ENCODE data around the gene C1QTNF7. TPM values are rescaled to one million over a fixed set of nuclear protein-coding genes. Genes with fewer than 3 reads are reported as not detected.

The C1QTNF7 gene
- polyA plus RNA-seq, 3 donors: 0.22 to 5.8 (median 4.5) TPM

DNA sequence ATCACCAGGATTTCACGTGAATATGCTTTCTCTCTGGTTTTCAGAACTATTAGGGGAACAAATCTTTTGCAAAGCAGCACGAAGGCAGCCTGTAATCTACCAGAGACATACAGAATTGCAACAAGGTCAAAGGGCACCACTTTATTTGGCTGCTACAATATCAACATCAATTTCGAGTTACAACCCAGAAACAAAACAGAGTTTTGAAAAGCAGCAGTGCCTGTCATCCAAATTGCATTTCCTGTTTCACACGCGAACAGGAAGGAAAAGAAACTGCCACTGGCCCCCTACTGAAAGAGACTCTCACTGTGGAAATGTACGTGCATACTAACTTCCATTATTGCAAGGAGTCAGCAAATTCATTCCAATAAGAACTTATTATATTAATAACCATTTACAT, 17.1 kb upstream of the C1QTNF7 start:
- no peak overlapping the region for H3K27ac ChIP-seq (ENCODE audit: low read depth, low read length)
- WGBS, 3 donors: 12 to 38% (median 17%) methylated on average over 6 of the region's 6 CpGs

DNA sequence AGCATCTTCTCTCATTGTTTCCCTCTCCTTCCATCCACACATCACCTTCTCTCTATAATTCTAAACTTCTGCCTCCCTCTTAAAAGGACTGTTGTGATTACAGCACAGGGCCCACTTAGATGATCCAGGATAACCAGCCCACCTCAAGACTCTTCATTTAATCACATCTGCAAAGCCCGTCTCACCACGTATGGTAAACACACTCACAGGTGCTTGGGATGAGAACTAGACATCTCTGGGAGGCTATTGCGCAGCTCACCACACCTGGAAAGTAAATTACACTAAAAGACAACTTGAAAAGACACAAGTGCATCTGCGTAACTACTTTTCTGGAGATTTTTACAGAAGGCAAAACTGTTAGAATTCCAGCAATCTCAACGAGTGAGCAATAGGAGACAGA, 15.4 kb upstream of the C1QTNF7 start:
- 81 to 95% (median 89%) methylated on average over 5 of the region's 5 CpGs for WGBS, 3 donors

DNA sequence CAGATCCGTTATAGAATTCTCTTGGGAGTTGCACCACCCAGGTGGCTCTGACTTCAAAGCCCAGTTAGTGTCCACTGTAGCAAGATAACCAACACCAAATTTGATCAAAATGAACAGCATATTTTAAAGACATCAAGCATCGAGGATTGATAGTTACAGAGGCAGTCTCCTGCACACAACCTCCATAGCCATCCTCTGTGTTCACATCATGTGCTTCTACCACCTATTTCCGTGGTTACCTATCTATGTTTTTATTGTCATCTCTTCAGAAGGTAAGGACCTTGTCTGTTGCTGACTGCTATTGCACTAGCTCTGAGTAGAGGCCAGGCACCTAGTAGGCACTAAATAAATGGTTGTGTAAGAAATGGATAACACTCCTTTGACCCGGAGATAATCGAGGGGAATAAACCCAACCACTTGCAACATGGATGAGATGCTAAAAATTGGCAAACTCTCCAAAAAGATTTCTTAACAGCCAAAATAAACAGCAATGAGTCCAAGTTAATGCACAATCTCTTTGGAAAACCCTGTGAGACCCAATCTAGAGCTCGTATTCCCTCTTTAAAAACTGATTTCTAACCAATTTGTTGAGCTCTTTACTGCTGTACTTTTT, 14.7 kb upstream of the C1QTNF7 start:
- 57 to 65% (median 57%) methylated on average over 6 of the region's 6 CpGs for WGBS, 3 donors
- H3K27ac ChIP-seq (ENCODE audit: low read depth, low read length): no peak overlapping the region

More for the DNA sequence above, 15.4 kb upstream of the C1QTNF7 start:
- H3K27ac ChIP-seq (ENCODE audit: low read depth, low read length): no peak overlapping the region

DNA sequence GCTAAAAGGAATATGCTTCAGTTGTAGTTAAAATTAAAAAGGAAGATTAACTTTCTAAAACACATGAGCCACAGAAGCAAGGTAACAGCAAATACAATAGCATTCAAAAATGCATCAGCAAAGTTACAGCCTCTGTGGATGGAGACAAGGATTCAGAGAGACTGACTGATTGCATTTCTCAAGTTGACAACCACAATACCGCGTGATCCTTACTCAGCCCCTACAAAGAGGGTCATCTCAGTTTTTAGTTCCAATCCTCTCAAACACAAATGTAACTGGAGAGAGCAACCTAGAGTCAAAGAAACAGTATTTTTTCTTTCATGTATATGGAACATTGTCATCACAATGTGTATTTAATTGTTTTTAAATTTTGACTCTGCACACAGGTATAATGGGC, 14.2 kb upstream of the C1QTNF7 start:
- WGBS, 3 donors: 58 to 79% (median 61%) methylated on average over 2 of the region's 2 CpGs
- H3K27ac ChIP-seq (ENCODE audit: low read depth, low read length): no peak overlapping the region

DNA sequence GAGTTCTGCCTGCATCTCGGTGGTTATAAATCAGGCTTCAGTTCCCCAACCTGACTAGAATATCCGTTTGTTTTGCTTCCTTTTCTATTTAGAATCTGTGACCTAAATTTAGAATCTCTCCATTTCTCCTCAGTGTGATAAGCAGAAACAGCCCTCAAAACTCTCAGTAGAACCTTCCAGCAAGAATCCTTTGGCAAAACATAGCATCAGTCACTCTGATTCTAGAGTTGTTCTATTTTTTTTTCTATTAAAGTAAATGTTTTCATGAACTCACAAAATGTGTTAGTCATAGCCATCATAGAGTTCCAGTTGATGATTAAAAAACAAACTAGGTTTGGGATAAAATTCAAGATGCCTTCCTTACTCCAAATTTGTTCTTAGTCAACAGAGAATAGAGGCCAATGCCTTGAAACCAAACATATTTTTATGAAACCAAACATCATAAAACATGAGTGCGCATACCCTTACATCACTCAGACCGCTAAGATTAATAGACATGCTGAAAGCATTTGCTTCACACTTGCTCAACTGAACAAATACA, 13.2 kb upstream of the C1QTNF7 start:
- WGBS, 3 donors: 39 to 63% (median 44%) methylated on average over 4 of the region's 4 CpGs
- H3K27ac ChIP-seq (ENCODE audit: low read depth, low read length): no peak overlapping the region

DNA sequence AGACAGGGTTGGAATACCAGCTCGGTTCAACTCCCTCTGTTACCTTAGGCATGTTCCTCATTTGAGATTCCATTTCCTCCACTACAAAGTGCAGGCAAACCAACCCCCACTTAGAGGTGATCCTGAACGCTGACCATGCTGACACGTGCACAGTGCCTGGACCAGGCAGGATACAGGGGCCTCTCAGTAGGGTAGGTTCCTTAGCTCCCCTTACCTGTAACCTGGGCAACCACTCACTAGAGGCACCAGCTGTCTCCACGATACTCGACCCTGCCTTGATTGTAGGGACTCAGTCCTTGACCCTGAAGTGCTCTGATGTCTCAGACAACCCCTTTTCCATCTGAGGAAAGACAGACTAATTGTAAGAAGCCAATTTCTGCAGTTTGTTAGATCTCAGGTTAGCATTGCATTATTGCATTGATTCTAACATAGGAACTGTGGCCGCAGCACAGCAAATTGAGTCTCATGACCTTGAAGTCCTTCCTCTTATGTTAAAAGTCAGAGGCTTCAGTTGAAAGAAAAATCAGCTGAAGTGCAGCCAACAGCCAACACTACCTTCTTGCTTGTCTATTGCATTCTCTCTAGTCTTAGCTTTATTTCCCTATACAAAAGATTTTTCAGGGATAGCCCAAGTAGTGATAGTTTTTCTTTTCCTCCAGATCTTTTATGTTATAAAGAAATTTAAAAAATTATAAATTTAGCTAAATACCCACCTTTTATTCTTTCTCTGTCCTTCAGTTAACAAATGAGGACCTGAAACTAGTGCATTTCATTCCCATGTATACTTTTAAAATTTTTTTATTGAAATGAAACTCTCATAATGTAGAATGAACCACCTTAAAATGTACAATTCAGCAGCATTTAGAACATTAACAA, 11.2 kb upstream of the C1QTNF7 start:
- WGBS, 3 donors: 61 to 68% (median 64%) methylated on average over 6 of the region's 6 CpGs
- no peak overlapping the region for H3K27ac ChIP-seq (ENCODE audit: low read depth, low read length)

DNA sequence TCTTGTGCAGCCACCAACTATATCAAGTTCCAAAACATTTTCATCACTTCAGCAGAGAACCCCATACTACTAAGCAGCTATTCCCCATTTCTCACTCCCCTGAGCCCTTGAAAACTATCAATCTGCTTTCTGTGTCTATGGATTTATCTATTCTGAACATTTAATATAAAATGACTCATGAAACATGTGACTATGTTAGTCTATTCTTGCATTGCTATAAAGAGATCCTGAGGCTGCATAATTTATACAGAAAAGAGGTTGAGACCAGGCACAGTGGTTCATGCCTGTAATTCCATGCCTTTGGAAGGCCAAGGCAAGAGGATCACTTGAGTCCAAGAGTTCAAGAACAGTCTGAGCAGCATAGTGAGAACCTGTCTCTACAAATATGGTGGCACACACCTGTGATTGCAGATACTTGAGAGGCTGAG, 10.6 kb upstream of the C1QTNF7 start:
- H3K27ac ChIP-seq (ENCODE audit: low read depth, low read length): no peak overlapping the region

DNA sequence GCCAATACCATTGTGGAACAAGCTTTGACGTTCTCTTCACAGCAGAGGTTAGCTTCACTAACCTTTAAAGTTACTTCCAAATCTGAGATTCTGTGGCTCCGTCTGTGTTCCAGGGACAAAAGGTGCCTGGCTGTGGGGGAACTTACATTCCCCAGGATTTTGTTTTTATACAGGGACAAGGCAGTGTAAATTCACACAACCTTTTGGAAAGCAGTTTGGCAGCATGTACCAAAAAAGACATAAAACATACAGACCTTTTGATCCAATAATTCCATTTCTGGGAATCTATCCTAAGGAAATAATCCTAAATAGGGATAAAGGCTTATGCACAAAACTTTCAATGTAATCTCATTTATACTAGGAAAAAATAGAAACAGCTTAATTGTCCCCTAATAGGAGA, 8.9 kb upstream of the C1QTNF7 start:
- no peak overlapping the region for H3K27ac ChIP-seq (ENCODE audit: low read depth, low read length)
- WGBS, 3 donors: 46 to 92% (median 71%) methylated on average over 2 of the region's 2 CpGs

DNA sequence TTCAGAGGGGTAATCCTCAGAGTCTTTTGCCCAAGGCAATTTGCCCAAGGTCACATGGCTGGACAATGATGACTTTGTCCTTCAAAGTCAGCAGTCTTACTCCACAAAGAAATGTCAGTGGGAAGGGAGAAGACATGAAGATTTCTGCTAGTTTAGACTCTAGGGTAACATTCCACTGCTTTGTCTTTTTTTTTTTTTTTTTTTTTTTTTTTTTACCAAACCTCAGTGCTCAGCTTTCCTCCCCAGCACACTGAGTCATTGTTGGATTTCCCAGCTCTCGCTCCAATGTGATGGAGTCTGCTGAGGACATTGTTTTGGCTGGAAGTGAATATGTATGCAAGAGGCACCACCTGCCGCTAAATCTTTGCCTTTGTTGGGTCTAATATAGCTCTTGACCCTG, 7.2 kb upstream of the C1QTNF7 start:
- WGBS, 3 donors: 43 to 82% (median 80%) methylated on average over 2 of the region's 2 CpGs
- no peak overlapping the region for H3K27ac ChIP-seq (ENCODE audit: low read depth, low read length)

DNA sequence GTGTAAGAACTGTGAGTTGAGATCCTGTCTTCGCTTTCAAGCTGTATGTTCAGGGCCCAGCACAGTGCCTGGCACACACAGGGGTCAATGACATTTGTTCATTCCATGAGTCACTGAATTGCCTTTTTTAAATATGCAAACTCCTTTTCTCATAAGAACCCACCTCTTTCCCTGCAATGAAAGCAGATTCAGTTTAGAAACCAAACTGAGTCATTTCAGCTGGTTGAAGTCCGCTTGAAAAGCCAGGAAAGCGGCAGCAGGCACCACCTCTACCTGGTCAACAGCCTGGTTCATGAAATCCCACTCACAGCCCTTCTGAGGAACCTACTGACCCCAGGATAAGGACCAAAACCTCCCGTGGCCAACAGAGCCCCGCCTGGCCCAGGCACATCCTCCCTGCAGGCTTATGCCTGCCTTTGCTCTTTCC, 4.5 kb upstream of the C1QTNF7 start:
- H3K27ac ChIP-seq (ENCODE audit: low read depth, low read length): no peak overlapping the region
- 63 to 90% (median 77%) methylated on average over 5 of the region's 5 CpGs for WGBS, 3 donors

DNA sequence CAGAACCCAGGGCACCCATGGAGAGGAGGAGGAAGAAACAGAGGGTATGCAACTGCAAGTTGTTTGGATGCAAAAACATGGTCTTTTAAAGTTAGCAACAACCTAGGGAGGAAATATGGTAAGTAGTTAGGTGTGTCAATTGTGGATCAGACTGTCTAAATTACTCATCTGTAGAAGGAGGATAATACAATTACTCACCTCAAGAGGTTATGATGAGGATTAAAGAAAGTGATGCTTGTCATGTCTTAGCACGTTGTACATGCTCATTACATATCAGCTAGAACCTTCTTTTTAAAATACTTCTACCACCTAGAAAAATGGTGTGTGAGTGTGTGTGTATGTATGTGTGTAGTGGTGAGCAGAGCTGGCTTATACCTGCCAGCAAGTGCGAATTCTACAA, 2.3 kb upstream of the C1QTNF7 start:
- H3K27ac ChIP-seq (ENCODE audit: low read depth, low read length): no peak overlapping the region
- WGBS, 3 donors: 83 to 95% (median 93%) methylated on average over 2 of the region's 2 CpGs

DNA sequence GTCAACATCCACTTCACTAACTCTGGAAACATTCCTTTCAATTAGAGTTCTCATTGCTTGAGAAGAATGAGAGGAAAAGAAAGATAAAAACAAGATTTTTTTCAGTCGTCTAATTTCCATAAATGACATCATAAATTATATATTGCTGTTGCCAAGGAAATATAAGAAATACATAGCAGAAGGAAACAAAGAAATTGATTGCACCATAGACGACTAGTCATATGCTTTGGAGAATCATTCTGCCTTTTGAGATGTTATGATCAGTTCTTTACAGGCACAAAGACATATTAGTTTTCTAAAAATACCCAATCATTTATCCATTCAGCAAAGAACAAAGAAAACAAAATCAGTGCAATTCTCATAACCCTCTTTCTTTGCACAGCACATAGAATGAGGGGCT, 672 bp upstream of the C1QTNF7 start:
- 40 to 64% (median 41%) methylated on average over 2 of the region's 2 CpGs for WGBS, 3 donors

DNA sequence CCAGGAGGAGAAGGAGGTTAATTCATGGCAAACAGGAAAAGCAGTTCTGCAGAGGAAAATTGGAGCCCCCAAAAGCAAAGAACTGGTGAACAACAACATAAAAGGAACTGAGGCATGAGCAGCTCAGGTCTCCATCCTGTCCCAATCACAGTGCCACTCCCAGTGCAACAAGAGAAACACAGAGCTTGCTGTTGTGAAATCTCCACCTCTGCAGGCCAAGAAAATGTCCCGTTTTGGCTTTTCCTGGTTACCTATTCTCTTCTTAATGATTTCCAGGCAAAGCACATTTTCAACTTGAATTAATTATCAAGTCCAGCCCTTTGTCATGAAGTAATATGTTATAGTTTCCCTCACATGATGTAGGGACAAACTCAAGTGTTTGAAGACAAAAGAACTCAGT, 778 bp downstream of the C1QTNF7 start:
- 31 to 41% (median 34%) methylated on average over 1 of the region's 1 CpG for WGBS, 3 donors
- H3K27ac ChIP-seq (ENCODE audit: low read depth, low read length): no peak overlapping the region

More for the DNA sequence above, 672 bp upstream of the C1QTNF7 start:
- H3K27ac ChIP-seq (ENCODE audit: low read depth, low read length): no peak overlapping the region

DNA sequence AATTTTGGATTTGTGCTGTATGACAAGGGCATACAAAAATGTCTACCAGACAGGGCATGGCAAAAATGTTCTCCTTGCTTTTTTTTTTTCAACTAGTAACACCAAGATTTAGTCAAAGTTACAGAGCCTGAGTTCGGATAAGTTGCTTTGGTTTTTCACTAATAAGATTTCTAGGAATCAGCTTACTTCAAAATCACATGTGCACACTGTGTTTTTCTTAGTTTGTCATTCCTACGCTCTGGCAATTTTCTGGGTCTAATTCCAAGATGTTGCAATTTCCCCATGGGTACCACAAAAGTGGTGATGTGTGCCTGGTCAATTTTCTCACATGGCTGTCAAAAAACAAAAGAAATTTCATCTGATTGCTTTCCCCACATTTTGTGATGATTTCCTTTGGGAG, 6.3 kb downstream of the C1QTNF7 start:
- 63 to 90% (median 64%) methylated on average over 2 of the region's 2 CpGs for WGBS, 3 donors
- H3K27ac ChIP-seq (ENCODE audit: low read depth, low read length): no peak overlapping the region

DNA sequence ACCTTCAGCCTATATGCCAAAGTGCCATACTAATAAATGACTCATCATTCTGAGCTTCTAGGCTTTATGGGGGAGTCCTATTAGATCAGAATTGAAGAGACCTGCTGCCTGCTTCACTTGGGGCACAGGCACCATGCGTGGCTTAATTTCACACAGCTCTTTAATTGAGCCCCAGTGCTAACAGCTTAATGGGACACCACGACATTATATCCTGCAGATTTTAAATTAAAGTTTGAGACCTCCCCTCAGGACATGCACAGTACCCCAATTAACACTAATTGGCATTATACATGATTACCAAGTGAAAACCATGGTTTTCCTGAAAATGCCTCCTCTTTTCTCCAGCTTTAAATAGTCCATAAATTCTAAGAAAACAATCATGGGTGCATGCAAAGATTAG, 6.8 kb downstream of the C1QTNF7 start:
- WGBS, 3 donors: 84 to 95% (median 93%) methylated on average over 2 of the region's 2 CpGs
- H3K27ac ChIP-seq (ENCODE audit: low read depth, low read length): no peak overlapping the region

DNA sequence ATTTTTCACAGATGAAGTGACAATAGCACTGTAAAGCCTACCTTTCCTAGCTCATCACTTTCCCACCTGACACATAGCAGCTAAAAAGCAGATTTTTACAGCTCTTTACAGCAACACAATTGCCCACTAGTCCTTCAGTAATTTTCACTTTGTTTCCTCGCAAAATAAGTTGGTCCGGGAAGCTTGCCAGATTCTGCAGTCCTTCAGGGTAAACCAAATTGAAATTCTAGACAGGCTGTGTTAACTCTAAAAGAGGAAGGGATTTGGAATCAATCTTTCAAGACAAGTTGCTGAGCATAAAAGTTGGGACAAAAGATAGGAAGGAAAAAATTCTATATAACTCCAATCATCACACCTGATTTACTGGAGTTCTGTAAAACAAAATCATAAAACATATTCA, 8.7 kb downstream of the C1QTNF7 start:
- WGBS, 3 donors: 5 to 8% (median 8%) methylated on average over 2 of the region's 2 CpGs
- no peak overlapping the region for H3K27ac ChIP-seq (ENCODE audit: low read depth, low read length)

DNA sequence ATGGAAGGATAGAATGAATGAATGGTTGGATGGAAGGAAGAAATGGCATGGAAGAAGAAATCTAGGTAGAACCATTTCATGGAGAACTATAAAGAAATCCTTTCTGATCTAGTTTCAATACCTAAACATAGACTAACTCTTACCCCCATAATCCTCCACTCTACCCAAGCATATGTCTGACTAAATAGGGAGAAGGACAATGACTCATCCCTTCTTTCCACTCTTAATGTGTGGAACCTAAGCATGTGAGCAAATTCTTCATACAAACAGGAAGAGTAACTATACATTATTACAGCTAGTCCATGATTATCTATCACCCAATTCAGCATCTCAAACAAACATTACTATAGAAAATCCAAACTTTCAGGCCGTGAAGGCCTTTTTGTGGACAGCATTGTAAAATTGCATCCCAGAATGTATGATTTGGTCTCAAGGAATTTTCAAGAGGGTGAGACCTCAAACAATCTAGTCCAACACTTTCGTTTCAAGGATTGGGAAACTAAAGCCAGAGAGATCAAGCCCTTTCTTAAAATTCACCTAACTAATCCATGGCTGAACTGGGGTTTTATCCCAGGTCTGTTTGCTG, 11.2 kb downstream of the C1QTNF7 start:
- H3K27ac ChIP-seq (ENCODE audit: low read depth, low read length): no peak overlapping the region
- WGBS, 3 donors: 78 to 88% (median 88%) methylated on average over 2 of the region's 2 CpGs

DNA sequence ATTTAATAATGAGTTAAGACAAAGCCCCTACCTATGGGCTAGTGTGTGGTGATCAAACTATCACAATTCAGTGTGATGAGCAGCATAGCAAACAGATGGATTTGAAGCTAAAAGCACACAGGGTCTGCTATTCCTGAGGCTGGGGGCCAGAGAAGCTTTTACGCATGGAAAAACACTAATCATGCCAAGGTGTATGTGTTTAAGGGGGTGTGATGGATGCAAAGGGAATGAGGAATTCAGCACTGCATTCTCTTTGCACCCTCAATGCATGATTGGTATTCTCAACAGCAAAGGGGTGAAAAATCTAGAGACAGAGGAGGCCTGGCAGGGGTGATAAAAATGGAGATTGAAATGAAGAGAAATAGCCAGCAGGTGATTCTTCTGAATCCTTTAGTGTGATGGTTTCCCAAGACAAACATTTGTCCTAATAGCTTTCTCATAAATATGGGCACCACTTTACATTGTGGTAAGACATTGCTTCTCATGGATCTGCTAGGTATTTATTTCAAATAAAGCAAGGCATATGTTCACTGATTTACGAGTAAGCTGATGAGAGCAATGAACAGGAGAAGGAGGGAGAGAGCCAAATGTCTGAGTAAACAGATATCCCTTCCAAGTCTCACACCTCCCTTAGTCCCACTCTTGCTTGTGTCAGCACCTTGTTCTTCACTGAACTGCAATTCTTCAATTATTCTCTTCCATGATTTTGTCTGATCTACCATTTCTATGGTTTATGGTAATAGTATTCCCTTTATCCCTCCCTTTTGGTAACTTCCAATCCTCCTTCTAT, 15.7 kb downstream of the C1QTNF7 start:
- WGBS, 3 donors: 89 to 92% (median 89%) methylated on average over 2 of the region's 2 CpGs
- H3K27ac ChIP-seq (ENCODE audit: low read depth, low read length): no peak overlapping the region

DNA sequence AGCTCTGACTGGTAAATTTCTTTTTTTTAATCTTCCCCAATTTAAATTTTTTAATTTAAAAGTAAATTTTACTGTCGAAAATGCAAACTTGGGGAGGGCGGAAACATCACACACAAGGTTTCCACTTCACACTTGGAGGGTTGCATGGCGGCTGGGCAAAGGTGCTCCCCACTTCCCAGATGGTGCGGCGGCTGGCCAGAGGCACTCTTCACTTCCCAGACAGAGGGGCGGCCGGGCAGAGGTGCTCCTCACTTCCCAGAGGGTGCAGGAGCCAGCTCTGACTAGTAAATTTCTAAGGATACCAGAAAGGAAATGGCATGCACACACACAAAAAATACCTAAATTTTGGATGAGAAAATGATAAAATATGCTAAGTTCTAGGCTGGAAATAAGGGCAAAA, 16.4 kb downstream of the C1QTNF7 start:
- WGBS, 3 donors: 90 to 96% (median 96%) methylated on average over 7 of the region's 7 CpGs
- no peak overlapping the region for H3K27ac ChIP-seq (ENCODE audit: low read depth, low read length)

Data from adipose tissue (tissue), 3 donors.